Type B pancreatic cell (in vitro differentiated cells): Measurements from ENCODE around the gene RAB24. TPM values are rescaled to one million over a fixed set of nuclear protein-coding genes. Genes with fewer than 3 reads are reported as not detected.

Experiments
- DNase-seq: peaks from one replicate; pipeline ENCODE4 v3.0.0; 2021; ENCODE audit warnings: mixed read lengths; ENCODE audit not compliant: unreplicated experiment; ENCODE audit errors: extremely low spot score
- H3K27ac Mint-ChIP-seq: 2 replicates; pipeline ENCODE4 v1.8.0; 2021; ENCODE audit warnings: mild to moderate bottlenecking, mixed read lengths
- H3K27me3 Mint-ChIP-seq: 2 replicates; pipeline ENCODE4 v1.8.0; 2021; ENCODE audit warnings: mixed read lengths
- H3K36me3 Mint-ChIP-seq: 2 replicates; pipeline ENCODE4 v1.8.0; 2021; ENCODE audit warnings: mixed read lengths
- H3K4me1 Mint-ChIP-seq: one replicate; pipeline ENCODE4 v1.8.0; 2021; ENCODE audit warnings: mixed read lengths; ENCODE audit not compliant: unreplicated experiment
- H3K4me3 Mint-ChIP-seq: 2 replicates; pipeline ENCODE4 v1.8.0; 2021; ENCODE audit warnings: mild to moderate bottlenecking, mixed read lengths
- H3K9me3 Mint-ChIP-seq: 2 replicates; pipeline ENCODE4 v1.8.0; 2021; ENCODE audit warnings: mixed read lengths
- CTCF ChIP-seq: fragments of 200-600 bp; sonication (generic); conservative IDR thresholded peaks from 2 replicates; pipeline ENCODE4 v1.5.0; 2021; ENCODE audit warnings: antibody characterized with exemption, mild to moderate bottlenecking
- total RNA-seq: library from RNA; stranded (reverse); gene quantifications from 2 replicates; pipeline ENCODE4 v1.2.1, GENCODE V29; 2021; ENCODE audit warnings: low replicate concordance

Gene RAB24
- total RNA-seq, 1 donor from 2014 or later: 42.6 TPM

- peaks cover 4% of the 10 kb centered on the region for H3K4me1 Mint-ChIP-seq
- no peak for TF ChIP-seq CTCF
- peak overlapping the region; percentile 29 for H3K27ac Mint-ChIP-seq
Measured at GRCh38 chr5:177270653-177271052, 32.9 kb downstream of the RAB24 start.

GRCh38 chr5:177269976-177270375 is 33.5 kb downstream of the RAB24 start:
- Mint-ChIP-seq H3K27ac (peak overlapping the region; percentile 29), H3K4me3 (no peak overlapping the region), H3K4me1 (peaks cover 4% of the 10 kb centered on the region), H3K9me3 (no peaks in the 10 kb centered on the region), H3K36me3 (peaks cover 46% of the 10 kb centered on the region), H3K27me3 (no peaks in the 10 kb centered on the region)
- no peak for TF ChIP-seq CTCF
- DNase-seq: no peak

More at GRCh38 chr5:177270653-177271052, 32.9 kb downstream of the RAB24 start:
- no peaks in the 10 kb centered on the region for H3K27me3 Mint-ChIP-seq
- no peak for DNase-seq
- H3K36me3 Mint-ChIP-seq: peaks cover 46% of the 10 kb centered on the region
- H3K4me3 Mint-ChIP-seq: no peak overlapping the region
- no peaks in the 10 kb centered on the region for H3K9me3 Mint-ChIP-seq

GRCh38 chr5:177269232-177269895 is 34.2 kb downstream of the RAB24 start:
- Mint-ChIP-seq H3K36me3 (peaks cover 46% of the 10 kb centered on the region), H3K27me3 (no peaks in the 10 kb centered on the region), H3K4me3 (no peak overlapping the region), H3K9me3 (no peaks in the 10 kb centered on the region), H3K27ac (no peak overlapping the region), H3K4me1 (peaks cover 4% of the 10 kb centered on the region)
- no peak for DNase-seq
- TF ChIP-seq CTCF: no peak

GRCh38 chr5:177265395-177265794 is 38.1 kb downstream of the RAB24 start:
- H3K27me3 Mint-ChIP-seq: no peaks in the 10 kb centered on the region

GRCh38 chr5:177264178-177264577 is 39.3 kb downstream of the RAB24 start:
- no peak overlapping the region for H3K27ac Mint-ChIP-seq
- TF ChIP-seq CTCF: no peak
- no peak overlapping the region for H3K4me3 Mint-ChIP-seq
- no peaks in the 10 kb centered on the region for H3K9me3 Mint-ChIP-seq
- no peak for DNase-seq
- peaks cover 39% of the 10 kb centered on the region for H3K36me3 Mint-ChIP-seq
- no peaks in the 10 kb centered on the region for H3K27me3 Mint-ChIP-seq
- no peaks in the 10 kb centered on the region for H3K4me1 Mint-ChIP-seq

More at GRCh38 chr5:177265395-177265794, 38.1 kb downstream of the RAB24 start:
- Mint-ChIP-seq H3K9me3 (no peaks in the 10 kb centered on the region), H3K4me3 (no peak overlapping the region), H3K27ac (no peak overlapping the region), H3K4me1 (peaks cover 3% of the 10 kb centered on the region), H3K36me3 (peaks cover 44% of the 10 kb centered on the region)
- no peak for TF ChIP-seq CTCF
- no peak for DNase-seq

- Mint-ChIP-seq H3K9me3 (no peaks in the 10 kb centered on the region), H3K4me3 (no peak overlapping the region), H3K4me1 (no peaks in the 10 kb centered on the region), H3K36me3 (peaks cover 35% of the 10 kb centered on the region), H3K27me3 (no peaks in the 10 kb centered on the region), H3K27ac (no peak overlapping the region)
- DNase-seq: no peak
- no peak for TF ChIP-seq CTCF
Measured at GRCh38 chr5:177261510-177261909, 42.0 kb downstream of the RAB24 start.
